AG04450 (cell line): Measurements from ENCODE around the gene GOLT1A. TPM values are rescaled to one million over a fixed set of nuclear protein-coding genes. Genes with fewer than 3 reads are reported as not detected.
A peak's percentile ranks its signal among the peaks of the same experiment; 100 is the strongest.
"Not testable (repeated sequence)": the region's sequence is repeated elsewhere in the genome, so short reads cannot be mapped to it uniquely, and the experiment has no call there.

Source experiments
- CTCF ChIA-PET: fragments of 300-600, 350-600 bp; formaldehyde crosslinking; extraction: SDS; loops from one replicate; lab custom pipeline; 2022; ENCODE audit warnings: antibody characterized with exemption, inconsistent platforms; lab: Charles Lee
- POLR2A ChIA-PET: fragments of 350-600 bp; formaldehyde crosslinking; extraction: SDS; loops from one replicate; lab custom pipeline; 2021; ENCODE audit warnings: antibody characterized with exemption, inconsistent platforms; lab: Yijun Ruan, JAX
- DNase-seq: peaks from one replicate; pipeline ENCODE4 v3.0.0-alpha.2; 2011; ENCODE audit warnings: low read depth, low spot score
- H3K27ac ChIP-seq: one replicate; pipeline ENCODE4 v1.5.1; 2012; ENCODE audit warnings: low read depth, low read length, control low read depth
- H3K27me3 ChIP-seq: one replicate; pipeline ENCODE4 v1.6.0; 2012; ENCODE audit warnings: low read length; ENCODE audit not compliant: control insufficient read depth, insufficient read depth
- H3K4me3 ChIP-seq: 2 replicates; pipeline ENCODE4 v1.5.1; 2011; ENCODE audit warnings: mild to moderate bottlenecking, low read depth, low read length, control low read depth
- H3K9me3 ChIP-seq: 2 replicates; pipeline ENCODE4 v1.5.1; 2012; ENCODE audit warnings: low read length; ENCODE audit not compliant: control insufficient read depth, insufficient read depth
- CTCF ChIP-seq: IDR thresholded peaks from 2 replicates; pipeline ENCODE4 v1.5.1; 2011; ENCODE audit warnings: low read depth, low read length, control low read depth, inconsistent platforms
- polyA plus RNA-seq: library from polyadenylated mRNA; depleted of rRNA; stranded (reverse); fragments of >200 nt; gene quantifications from 2 replicates; pipeline ENCODE4 v1.2.3, GENCODE V29; 2011

Gene GOLT1A
- polyA plus RNA-seq, 1 experiment, result not detected

- Histone ChIP-seq H3K9me3 (no peaks in the 10 kb centered on the region; the same call in 1 of the 2 replicates), H3K27ac (no peak overlapping the region), H3K27me3 (no peaks in the 10 kb centered on the region), H3K4me3 (no peak overlapping the region)
- CTCF ChIA-PET, result no interaction called here
- no peak for TF ChIP-seq CTCF
- no peak for DNase-seq
- POLR2A ChIA-PET, result no interaction called here
Measured at GRCh38 chr1:204241914-204242313, 28.1 kb upstream of the GOLT1A start.

GRCh38 chr1:204241050-204241449 is 27.3 kb upstream of the GOLT1A start:
- no peak for DNase-seq
- no peaks in the 10 kb centered on the region; the same call in 1 of the 2 replicates for H3K9me3 ChIP-seq
- H3K4me3 ChIP-seq, result no peak overlapping the region
- TF ChIP-seq CTCF, result no peak
- H3K27me3 ChIP-seq, result no peaks in the 10 kb centered on the region
- peak overlapping the region; percentile 11 for H3K27ac ChIP-seq
- ChIA-PET CTCF (no interaction called here), POLR2A (no interaction called here)

GRCh38 chr1:204240233-204240632 is 26.4 kb upstream of the GOLT1A start:
- Histone ChIP-seq H3K4me3 (no peak overlapping the region), H3K9me3 (no peaks in the 10 kb centered on the region; the same call in 1 of the 2 replicates), H3K27me3 (no peaks in the 10 kb centered on the region), H3K27ac (no peak overlapping the region)
- DNase-seq, result no peak
- POLR2A ChIA-PET, result no interaction called here
- CTCF ChIA-PET, result interaction anchor here (0.8 kb wide), 1 partner anchor 124 kb away, joined by 4 read pairs; no protein-coding TSS in a partner anchor
- no peak for TF ChIP-seq CTCF

- CTCF ChIA-PET, result interaction anchor here (0.8 kb wide), 1 partner anchor 125 kb away, joined by 4 read pairs; no protein-coding TSS in a partner anchor
- H3K4me3 ChIP-seq, POLR2A ChIA-PET, H3K27ac ChIP-seq, DNase-seq, H3K27me3 ChIP-seq, H3K9me3 ChIP-seq: not testable (repeated sequence)
Measured at GRCh38 chr1:204239401-204239800, 25.6 kb upstream of the GOLT1A start.

- POLR2A ChIA-PET, H3K4me3 ChIP-seq, H3K27ac ChIP-seq, CTCF ChIA-PET, DNase-seq, H3K27me3 ChIP-seq, H3K9me3 ChIP-seq: not testable (repeated sequence)
Measured at GRCh38 chr1:204238520-204238919, 24.7 kb upstream of the GOLT1A start.

GRCh38 chr1:204237515-204237914 is 23.7 kb upstream of the GOLT1A start:
- H3K27me3 ChIP-seq, H3K27ac ChIP-seq, DNase-seq, H3K4me3 ChIP-seq, H3K9me3 ChIP-seq: not testable (repeated sequence)
- ChIA-PET CTCF (interaction anchor here (1.5 kb wide), 1 partner anchor 31 kb away, joined by 5 read pairs; no protein-coding TSS in a partner anchor), POLR2A (interaction anchor here (0.7 kb wide), 1 partner anchor 81 kb away, joined by 3 read pairs; no protein-coding TSS in a partner anchor)
